K562 (cell line): ENCODE data around the gene CCDC3. TPM values are rescaled to one million over a fixed set of nuclear protein-coding genes. Genes with fewer than 3 reads are reported as not detected.

Source experiments
- ATAC-seq: fragments of 200-7000 bp; cut with Tn5 transposase; 3 replicates; pipeline ENCODE4 v1.9.1; 2020; ENCODE audit warnings: moderate library complexity
- BruUV-seq: library from RNA; stranded (reverse); fragments of 400-500 nt; replicated peaks from 2 replicates; lab custom pipeline; 2021; lab: Mats Ljungman, UMichigan
- CTCF ChIA-PET: fragments of 300-600 bp; formaldehyde crosslinking; extraction: SDS; loops from one replicate; lab custom pipeline; 2021; ENCODE audit warnings: low intra/inter-chr PET ratio; lab: Yijun Ruan, JAX
- POLR2A ChIA-PET: fragments of 300-600, 350-650 bp; sonication (Branson Sonifier 250); formaldehyde crosslinking; extraction: SDS; loops from one replicate; lab custom pipeline; 2021; ENCODE audit warnings: antibody characterized with exemption, inconsistent platforms; lab: Yijun Ruan, JAX
- DNase-seq, 4 experiments: peaks; one replicate each; pipeline versions ENCODE4 v3.0.0 to v3.0.0-alpha.2; 2011 to 2018; ENCODE audit warnings: low spot score in 3 of 4, mixed read lengths in 3 of 4; ENCODE audit errors: extremely low read depth in 1 of 4
- FAIRE-seq: peaks from 2 replicates; lab custom pipeline; 2011; peaks lifted over from hg19 to GRCh38; lab: Jason Lieb, UNC
- H2AFZ ChIP-seq: 2 replicates; pipeline ENCODE4 v1.6.0; 2011; ENCODE audit warnings: low read depth, low read length, control low read depth, inconsistent platforms
- H3K27ac ChIP-seq: fragments of 200-600 bp; 3 replicates; pipeline ENCODE4 v1.8.0; 2011; ENCODE audit warnings: low read depth, mild to moderate bottlenecking, control low read depth, inconsistent platforms, low read length, moderate library complexity, mixed read lengths; ENCODE audit errors: extremely low read depth
- H3K27me3 ChIP-seq, 2 experiments: fragments of 300-600 bp in 1 of 2; 2 replicates in 1 of 2; 3 replicates in 1 of 2; pipeline versions ENCODE4 v1.6.0 to v1.8.0; 2011; ENCODE audit warnings: inconsistent platforms in 2 of 2, low read length in 2 of 2, mild to moderate bottlenecking in 1 of 2, mixed read lengths in 1 of 2, moderate library complexity in 1 of 2; ENCODE audit not compliant: control insufficient read depth in 2 of 2, insufficient read depth in 2 of 2
- H3K36me3 ChIP-seq: fragments of 300-600 bp; 3 replicates; pipeline ENCODE4 v1.8.0; 2011; ENCODE audit warnings: mild to moderate bottlenecking, low read length, inconsistent platforms; ENCODE audit not compliant: control insufficient read depth, insufficient read depth
- H3K4me1 ChIP-seq, 2 experiments: fragments of 200-600 bp in 1 of 2; replicated peaks in 1 of 2; 2 replicates in 1 of 2; 3 replicates in 1 of 2; pipeline versions ENCODE4 v1.5.1 to v1.8.0; 2011; ENCODE audit warnings: inconsistent platforms in 2 of 2, low read length in 2 of 2, mild to moderate bottlenecking in 1 of 2, mixed read lengths in 1 of 2, moderate library complexity in 1 of 2; ENCODE audit not compliant: control insufficient read depth in 2 of 2, insufficient read depth in 2 of 2
- H3K4me2 ChIP-seq: 2 replicates; pipeline ENCODE4 v1.6.1; 2011; ENCODE audit warnings: low read length, control low read depth, inconsistent platforms, mixed read lengths; ENCODE audit not compliant: insufficient read depth
- H3K4me3 ChIP-seq: fragments of 200-600 bp; sonication (generic), shearing (Covaris generic); 2 replicates; pipeline ENCODE4 v1.5.1; 2016; ENCODE audit warnings: control low read depth, inconsistent platforms
- H3K79me2 ChIP-seq: fragments of 200-600 bp; 3 replicates; pipeline ENCODE4 v1.8.0; 2011; ENCODE audit warnings: low read length, inconsistent platforms; ENCODE audit not compliant: control insufficient read depth, insufficient read depth
- H3K9ac ChIP-seq, 2 experiments: 2 replicates each; pipeline versions ENCODE4 v1.6.0 to v1.6.1; 2011; ENCODE audit warnings: low read depth in 2 of 2, low read length in 2 of 2, control low read depth in 1 of 2, inconsistent platforms in 1 of 2, mild to moderate bottlenecking in 1 of 2, mixed read lengths in 1 of 2; ENCODE audit not compliant: insufficient read depth in 1 of 2
- H3K9me1 ChIP-seq: one replicate; pipeline ENCODE4 v1.6.0; 2011; ENCODE audit warnings: inconsistent platforms, mild to moderate bottlenecking, low read length, moderate library complexity; ENCODE audit not compliant: control insufficient read depth, insufficient read depth
- H3K9me3 ChIP-seq: replicated peaks from 2 replicates; pipeline ENCODE4 v1.5.1; 2011; ENCODE audit warnings: low read depth, low read length, inconsistent platforms; ENCODE audit not compliant: control insufficient read depth, insufficient read depth
- H4K20me1 ChIP-seq: replicated peaks from 2 replicates; pipeline ENCODE4 v1.6.1; 2011; ENCODE audit warnings: low read length, inconsistent platforms, mixed read lengths; ENCODE audit not compliant: control insufficient read depth, insufficient read depth
- RBM25 ChIP-seq: fragments of 200-400 bp; formaldehyde crosslinking; IDR thresholded peaks from 2 replicates; pipeline ENCODE4 v1.6.1; 2018; ENCODE audit warnings: low read length, low read depth, moderate library complexity; ENCODE audit not compliant: severe bottlenecking
- RNF2 ChIP-seq: sonication (generic); IDR thresholded peaks from 2 replicates; pipeline ENCODE4 v1.6.1; 2016
- SAFB ChIP-seq: fragments of 200-400 bp; formaldehyde crosslinking; IDR thresholded peaks from 2 replicates; pipeline ENCODE4 v1.6.1; 2017; ENCODE audit warnings: low read depth, low read length, borderline replicate concordance
- SP1 ChIP-seq: sonication (generic); formaldehyde crosslinking; IDR thresholded peaks from 2 replicates; pipeline ENCODE4 v1.8.1; 2022; ENCODE audit warnings: mild to moderate bottlenecking, missing genetic modification reagents
- TBP ChIP-seq: optimal IDR thresholded peaks from 2 replicates; pipeline ENCODE3; 2011; ENCODE audit warnings: low read depth, low read length, improper control_type of control experiment
- ZNF146 ChIP-seq: IDR thresholded peaks from one replicate; pipeline ENCODE4 v1.6.1; 2018; ENCODE audit warnings: missing compliant biosample characterization; ENCODE audit not compliant: unreplicated experiment
- ZNF830 ChIP-seq: fragments of 250-450 bp; sonication (Bioruptor Pico); IDR thresholded peaks from 2 replicates; pipeline ENCODE4 v1.5.0; 2021; ENCODE audit warnings: mild to moderate bottlenecking
- WGBS: fragments of 100-300 bp; shearing (Covaris generic); methylation state at CpG from one replicate; pipeline ENCODE4 v1.1.6; 2016; ENCODE audit warnings: low coverage, mixed read lengths; ENCODE audit not compliant: insufficient coverage; ENCODE audit errors: missing lambda C conversion rate; 5-methylcytosine and 5-hydroxymethylcytosine counted together
- in situ Hi-C: fragments of 300-500 bp; cut with MboI; formaldehyde crosslinking; loops from 4 replicates; pipeline ENCODE4 v1.15.0; 2018; ENCODE audit warnings: inconsistent platforms, mixed read lengths
- intact Hi-C: fragments of 100-400 bp; cut with micrococcal nuclease; formaldehyde crosslinking; loops from 2 replicates; pipeline ENCODE4 v1.14.2; 2022
- polyA plus RNA-seq, 8 experiments: library from polyadenylated mRNA; depleted of rRNA in 4 of 8; stranded (reverse) in 5 of 8; unstranded in 3 of 8; fragments of >200 nt; fragmentation: Nextera tagmentation in 2 of 8; fragmentation: Illumina TruSeq in 1 of 8; extraction: Ambion mirVana in 2 of 8; extraction: Trizol in 1 of 8; gene quantifications; 2 replicates each; pipeline versions ENCODE4 v1.2.1 to v1.2.3, GENCODE V29; 2011 to 2014; ENCODE audit warnings: inconsistent platforms in 1 of 8, missing spikeins in 1 of 8
- total RNA-seq, 7 experiments: library from RNA; depleted of rRNA in 6 of 7; stranded (reverse); fragments of >200 nt in 6 of 7; fragmentation: Illumina TruSeq in 2 of 7; extraction: Trizol in 2 of 7; gene quantifications; 2 replicates each; pipeline versions ENCODE4 v1.2.1 to v1.2.3, GENCODE V29; 2011 to 2021; ENCODE audit warnings: low replicate concordance in 1 of 7
- TF ChIP-seq, protein P1 (sequence below): fragments of 250-450 bp; sonication (Bioruptor Pico); IDR thresholded peaks from 2 replicates; pipeline ENCODE4 v1.5.0; 2022; ENCODE audit warnings: mild to moderate bottlenecking
- TF ChIP-seq, protein P2 (sequence below): fragments of 250-450 bp; sonication (Bioruptor Pico); IDR thresholded peaks from 2 replicates; pipeline ENCODE4 v1.8.0; 2022; ENCODE audit warnings: inconsistent platforms

Gene CCDC3
- total and polyA plus RNA-seq, 9 of the 15 experiments (the other 6 are each of a cell fraction or from before 2014, with no cell fraction given): not detected

DNA sequence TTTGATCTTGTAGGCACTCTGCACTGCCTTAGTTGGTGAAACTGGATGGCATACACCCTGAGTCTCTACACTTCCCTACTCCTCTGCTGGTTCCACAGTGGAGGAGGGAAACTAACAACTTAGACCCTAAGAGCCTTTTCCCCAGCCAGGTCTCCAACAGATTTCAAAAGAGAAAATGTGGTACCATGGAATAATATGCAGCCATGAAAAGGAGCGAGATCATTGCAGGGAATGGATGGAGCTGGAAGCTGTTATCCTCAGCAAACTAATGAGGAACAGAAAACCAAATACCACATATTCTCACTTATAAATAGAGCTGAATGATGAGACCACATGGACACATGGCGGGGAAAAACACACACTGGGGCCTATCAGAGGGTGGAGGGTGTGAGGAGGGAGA is 36.3 kb upstream of the CCDC3 start:
- Histone ChIP-seq H2AFZ (no peak overlapping the region), H3K4me1 (peaks cover 0 to 6% of the 10 kb centered on the region in 2 experiments; a peak in 2 of 5 replicates), H3K27ac (no peak overlapping the region), H3K4me3 (no peak overlapping the region), H3K36me3 (no peaks in the 10 kb centered on the region), H3K27me3 (peaks cover 0 to 2% of the 10 kb centered on the region in 2 experiments; a peak in 2 of 5 replicates), H3K4me2 (no peak overlapping the region), H3K9ac (no peak overlapping the region), H4K20me1 (0 out of 2 replicates have a peak, but pooled peaks cover 4% of the 10 kb centered on the region), H3K9me1 (no peaks in the 10 kb centered on the region), H3K9me3 (no peaks in the 10 kb centered on the region), H3K79me2 (no peaks in the 10 kb centered on the region)
- no peak for TF ChIP-seq SP1 (CRISPR knock-in tag)
- TF ChIP-seq, protein P1, sequence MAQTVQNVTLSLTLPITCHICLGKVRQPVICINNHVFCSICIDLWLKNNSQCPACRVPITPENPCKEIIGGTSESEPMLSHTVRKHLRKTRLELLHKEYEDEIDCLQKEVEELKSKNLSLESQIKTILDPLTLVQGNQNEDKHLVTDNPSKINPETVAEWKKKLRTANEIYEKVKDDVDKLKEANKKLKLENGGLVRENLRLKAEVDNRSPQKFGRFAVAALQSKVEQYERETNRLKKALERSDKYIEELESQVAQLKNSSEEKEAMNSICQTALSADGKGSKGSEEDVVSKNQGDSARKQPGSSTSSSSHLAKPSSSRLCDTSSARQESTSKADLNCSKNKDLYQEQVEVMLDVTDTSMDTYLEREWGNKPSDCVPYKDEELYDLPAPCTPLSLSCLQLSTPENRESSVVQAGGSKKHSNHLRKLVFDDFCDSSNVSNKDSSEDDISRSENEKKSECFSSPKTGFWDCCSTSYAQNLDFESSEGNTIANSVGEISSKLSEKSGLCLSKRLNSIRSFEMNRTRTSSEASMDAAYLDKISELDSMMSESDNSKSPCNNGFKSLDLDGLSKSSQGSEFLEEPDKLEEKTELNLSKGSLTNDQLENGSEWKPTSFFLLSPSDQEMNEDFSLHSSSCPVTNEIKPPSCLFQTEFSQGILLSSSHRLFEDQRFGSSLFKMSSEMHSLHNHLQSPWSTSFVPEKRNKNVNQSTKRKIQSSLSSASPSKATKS: no peak
- no peak for TF ChIP-seq ZNF830 (CRISPR knock-in tag)
- TF ChIP-seq RNF2: no peak
- TF ChIP-seq SAFB: no peak
- TF ChIP-seq ZNF146: peak; percentile 65
- TF ChIP-seq TBP: no peak
- TF ChIP-seq RBM25: peak; percentile 7
- TF ChIP-seq, protein P2, sequence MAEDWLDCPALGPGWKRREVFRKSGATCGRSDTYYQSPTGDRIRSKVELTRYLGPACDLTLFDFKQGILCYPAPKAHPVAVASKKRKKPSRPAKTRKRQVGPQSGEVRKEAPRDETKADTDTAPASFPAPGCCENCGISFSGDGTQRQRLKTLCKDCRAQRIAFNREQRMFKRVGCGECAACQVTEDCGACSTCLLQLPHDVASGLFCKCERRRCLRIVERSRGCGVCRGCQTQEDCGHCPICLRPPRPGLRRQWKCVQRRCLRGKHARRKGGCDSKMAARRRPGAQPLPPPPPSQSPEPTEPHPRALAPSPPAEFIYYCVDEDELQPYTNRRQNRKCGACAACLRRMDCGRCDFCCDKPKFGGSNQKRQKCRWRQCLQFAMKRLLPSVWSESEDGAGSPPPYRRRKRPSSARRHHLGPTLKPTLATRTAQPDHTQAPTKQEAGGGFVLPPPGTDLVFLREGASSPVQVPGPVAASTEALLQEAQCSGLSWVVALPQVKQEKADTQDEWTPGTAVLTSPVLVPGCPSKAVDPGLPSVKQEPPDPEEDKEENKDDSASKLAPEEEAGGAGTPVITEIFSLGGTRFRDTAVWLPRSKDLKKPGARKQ (CRISPR knock-in tag): no peak
- 0% methylated on average over 2 of the region's 2 CpGs for WGBS
- intact Hi-C loops (no loop called here), in situ Hi-C loops (no loop called here)
- CTCF ChIA-PET: interaction anchor here (0.6 kb wide), 1 partner anchor 217 kb away, joined by 3 read pairs; no protein-coding TSS in a partner anchor
- ATAC-seq (no peak), DNase-seq (no peak), FAIRE-seq (no peak)
- BruUV-seq: no TSS peak
- POLR2A ChIA-PET: no interaction called here
